ENCODE measurements around the gene ZFAND2A.
A peak's percentile ranks its signal among the peaks of the same experiment; 100 is the strongest.
"Not testable (repeated sequence)": the region's sequence is repeated elsewhere in the genome, so short reads cannot be mapped to it uniquely, and the experiment has no call there.

The ZFAND2A gene

GRCh38 chr7:1159891-1160669 is at the start of gene ZFAND2A:
ZFAND2A (minus strand) TSS chr7:1160196; CDS start chr7:1158212, 1,984 bp downstream.
- DNase-seq = peak; percentile 71 to 82

GRCh38 chr7:1209097-1209496 is 49.1 kb upstream of the ZFAND2A start:
- no peak for DNase-seq

GRCh38 chr7:1205742-1206141 is 45.7 kb upstream of the ZFAND2A start:
- not testable (repeated sequence) for DNase-seq

- DNase-seq = no peak
These were observed 44.6 kb upstream of the ZFAND2A start for GRCh38 chr7:1204460-1205140.

- not testable (repeated sequence) for DNase-seq
These were observed 42.9 kb upstream of the ZFAND2A start for GRCh38 chr7:1202914-1203313.

- DNase-seq = no peak
These were observed 41.9 kb upstream of the ZFAND2A start for GRCh38 chr7:1201916-1202315.

- DNase-seq = no peak
These were observed 40.0 kb upstream of the ZFAND2A start for GRCh38 chr7:1200045-1200444.

- DNase-seq = no peak
These were observed 38.1 kb upstream of the ZFAND2A start for GRCh38 chr7:1197997-1198625.

- DNase-seq = no peak
These were observed 37.0 kb upstream of the ZFAND2A start for GRCh38 chr7:1196950-1197349.

- DNase-seq = not testable (repeated sequence)
These were observed 36.4 kb upstream of the ZFAND2A start for GRCh38 chr7:1196441-1196840.

- DNase-seq = peak in 1 of 2 experiments; percentile 20
These were observed 33.8 kb upstream of the ZFAND2A start for GRCh38 chr7:1193593-1194424.

GRCh38 chr7:1192171-1192676 is 32.2 kb upstream of the ZFAND2A start:
- peak; percentile 47 to 52 for DNase-seq

- no peak for DNase-seq
These were observed 30.2 kb upstream of the ZFAND2A start for GRCh38 chr7:1189986-1190772.

- no peak for DNase-seq
These were observed 28.8 kb upstream of the ZFAND2A start for GRCh38 chr7:1188720-1189294.

GRCh38 chr7:1187127-1187526 is 27.1 kb upstream of the ZFAND2A start:
- DNase-seq = no peak

GRCh38 chr7:1181640-1182039 is 21.6 kb upstream of the ZFAND2A start:
- DNase-seq = no peak

- DNase-seq = no peak
These were observed 21.0 kb upstream of the ZFAND2A start for GRCh38 chr7:1181031-1181430.

- peak; percentile 17 to 42 for DNase-seq
These were observed 16.9 kb upstream of the ZFAND2A start for GRCh38 chr7:1176891-1177373.

GRCh38 chr7:1175967-1176851 is 16.2 kb upstream of the ZFAND2A start:
- peak; percentile 4 to 26 for DNase-seq

- no peak for DNase-seq
These were observed 15.6 kb upstream of the ZFAND2A start for GRCh38 chr7:1175597-1175966.

Measured in Kasumi-1 (cell line).